Ishikawa (cell line): ENCODE results near the gene ODAD3.
A peak's percentile ranks its signal among the peaks of the same experiment; 100 is the strongest.

Experiments used
- CEBPB ChIP-seq: IDR thresholded peaks from 2 replicates; pipeline ENCODE4 v1.6.1; 2012
- CREB1 ChIP-seq: IDR thresholded peaks from 2 replicates; pipeline ENCODE4 v1.6.1; 2012; ENCODE audit warnings: low read depth
- EGR1 ChIP-seq: IDR thresholded peaks from 2 replicates; pipeline ENCODE4 v1.6.1; 2012
- EP300 ChIP-seq: IDR thresholded peaks from 2 replicates; pipeline ENCODE4 v1.6.1; 2012; ENCODE audit warnings: borderline replicate concordance
- FOXM1 ChIP-seq: IDR thresholded peaks from 2 replicates; pipeline ENCODE4 v1.6.1; 2012; ENCODE audit warnings: low read depth, borderline replicate concordance
- MAX ChIP-seq: IDR thresholded peaks from 2 replicates; pipeline ENCODE4 v1.6.1; 2012
- NFIC ChIP-seq: IDR thresholded peaks from 2 replicates; pipeline ENCODE4 v1.6.1; 2012
- RAD21 ChIP-seq: IDR thresholded peaks from 2 replicates; pipeline ENCODE4 v1.6.1; 2012; ENCODE audit warnings: low read depth
- REST ChIP-seq: IDR thresholded peaks from 2 replicates; pipeline ENCODE4 v1.6.1; 2012; ENCODE audit warnings: low read depth, mild to moderate bottlenecking
- TAF1 ChIP-seq: IDR thresholded peaks from 2 replicates; pipeline ENCODE4 v1.6.1; 2012; ENCODE audit warnings: low read depth, mild to moderate bottlenecking
- TCF12 ChIP-seq: IDR thresholded peaks from 2 replicates; pipeline ENCODE4 v1.6.1; 2012; ENCODE audit warnings: low read depth
- TEAD4 ChIP-seq: IDR thresholded peaks from 2 replicates; pipeline ENCODE4 v1.6.1; 2012
- USF1 ChIP-seq: IDR thresholded peaks from 2 replicates; pipeline ENCODE4 v1.6.1; 2012
- YY1 ChIP-seq: IDR thresholded peaks from 2 replicates; pipeline ENCODE4 v1.6.1; 2012; ENCODE audit warnings: low read depth
- ZBTB7A ChIP-seq: IDR thresholded peaks from 2 replicates; pipeline ENCODE4 v1.6.1; 2012; ENCODE audit warnings: low read depth

Gene ODAD3

GRCh38 chr19:11435057-11435832 is at the start of gene ODAD3, which contains the start of gene PRKCSH:
ODAD3 (minus strand) TSS chr19:11435121; CDS start chr19:11435016, 105 bp downstream.
PRKCSH (plus strand) TSS chr19:11435635; CDS start chr19:11436118, 483 bp downstream.
- TF ChIP-seq CREB1 = peak; percentile 86
- 0 out of 2 replicates have a peak, but pooled peaks have one; percentile 25 for TF ChIP-seq RAD21
- TF ChIP-seq ZBTB7A = peak; percentile 52
- peak; percentile 39; the same call in 1 of the 2 replicates for TF ChIP-seq NFIC
- TF ChIP-seq EP300 = peak; percentile 56; the same call in 1 of the 2 replicates
- peak; percentile 100 for TF ChIP-seq YY1
- TF ChIP-seq USF1 = peak; percentile 96
- no peak for TF ChIP-seq REST
- TF ChIP-seq TCF12 = no peak; the same call in 1 of the 2 replicates
- TF ChIP-seq CEBPB = 0 out of 2 replicates have a peak, but pooled peaks have one; percentile 6
- peak; percentile 86 for TF ChIP-seq TAF1
- 0 out of 2 replicates have a peak, but pooled peaks have one; percentile 27 for TF ChIP-seq FOXM1
- peak; percentile 77 for TF ChIP-seq MAX
- TF ChIP-seq EGR1 = peak; percentile 100
- TF ChIP-seq TEAD4 = peak; percentile 81

- TF ChIP-seq RAD21 (no peak), YY1 (no peak)
Observed at GRCh38 chr19:11483366-11484111, 48.6 kb upstream of the ODAD3 start.

- 0 out of 2 replicates have a peak, but pooled peaks have one; percentile 10 for TF ChIP-seq NFIC
- peak; percentile 99 for TF ChIP-seq USF1
- TF ChIP-seq CREB1 = no peak
- TF ChIP-seq TAF1 = no peak
- no peak; the same call in 1 of the 2 replicates for TF ChIP-seq EGR1
- no peak for TF ChIP-seq REST
- no peak for TF ChIP-seq FOXM1
- TF ChIP-seq CEBPB = no peak
- TF ChIP-seq TEAD4 = no peak
- peak; percentile 99 for TF ChIP-seq MAX
- TF ChIP-seq ZBTB7A = peak; percentile 48; the same call in 1 of the 2 replicates
- peak; percentile 82 for TF ChIP-seq RAD21
- TF ChIP-seq TCF12 = no peak; the same call in none of the 2 replicates
- TF ChIP-seq YY1 = no peak
- TF ChIP-seq EP300 = 0 out of 2 replicates have a peak, but pooled peaks have one; percentile 8
Observed at GRCh38 chr19:11482384-11483050, 47.6 kb upstream of the ODAD3 start.

- TF ChIP-seq RAD21 (no peak), TAF1 (no peak), REST (peak; percentile 89), EGR1 (no peak), MAX (peak; percentile 40; the same call in 1 of the 2 replicates), CEBPB (no peak), CREB1 (0 out of 2 replicates have a peak, but pooled peaks have one; percentile 24), ZBTB7A (no peak; the same call in 1 of the 2 replicates), USF1 (no peak), EP300 (no peak), FOXM1 (no peak)
Observed at GRCh38 chr19:11481534-11482383, 46.8 kb upstream of the ODAD3 start.
